COR-L47 (cell line): ENCODE measurements around the gene SCUBE1.

Experiments
- DNase-seq: peaks from one replicate; lab custom pipeline; 2025; lab: John Stamatoyannopoulos, UW

SCUBE1 gene

DNA sequence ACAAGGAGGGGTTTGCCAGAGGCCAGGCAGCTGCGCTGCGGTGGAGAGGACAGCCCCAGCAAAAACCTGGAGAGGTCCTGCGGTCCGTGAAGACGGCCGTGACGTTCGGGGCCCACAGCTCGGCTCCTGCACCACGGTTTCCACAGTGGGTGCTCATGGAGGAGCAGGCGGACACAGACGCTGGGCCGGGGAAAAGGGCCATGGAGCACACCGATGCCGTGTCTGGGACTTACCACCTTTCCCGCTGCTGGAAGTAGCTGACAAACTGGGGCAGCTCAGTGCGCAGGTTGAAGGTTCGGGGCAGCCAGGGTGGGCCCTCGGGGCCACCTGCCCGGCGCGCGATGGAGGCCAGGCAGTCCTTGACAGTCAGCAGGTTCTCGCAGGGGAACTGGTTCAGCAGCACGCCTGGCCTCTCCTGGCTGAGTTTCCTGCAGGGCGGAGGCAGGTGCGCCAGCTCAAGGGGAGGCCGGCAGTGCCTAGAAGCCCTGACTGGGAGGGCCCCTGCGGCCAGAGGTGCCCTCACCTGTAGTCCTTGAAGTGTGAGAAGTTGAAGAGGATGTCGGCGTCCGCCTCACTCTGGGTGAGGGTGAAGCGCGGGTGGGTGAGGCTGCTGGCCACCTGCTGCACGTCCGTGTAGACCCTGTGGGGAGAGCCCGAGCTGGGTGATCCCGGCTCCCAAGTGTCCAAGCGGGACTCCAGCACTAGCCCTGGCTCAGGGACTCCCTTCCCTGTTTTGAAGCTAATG is 169.0 kb downstream of the SCUBE1 start:
- no peak for DNase-seq

DNA sequence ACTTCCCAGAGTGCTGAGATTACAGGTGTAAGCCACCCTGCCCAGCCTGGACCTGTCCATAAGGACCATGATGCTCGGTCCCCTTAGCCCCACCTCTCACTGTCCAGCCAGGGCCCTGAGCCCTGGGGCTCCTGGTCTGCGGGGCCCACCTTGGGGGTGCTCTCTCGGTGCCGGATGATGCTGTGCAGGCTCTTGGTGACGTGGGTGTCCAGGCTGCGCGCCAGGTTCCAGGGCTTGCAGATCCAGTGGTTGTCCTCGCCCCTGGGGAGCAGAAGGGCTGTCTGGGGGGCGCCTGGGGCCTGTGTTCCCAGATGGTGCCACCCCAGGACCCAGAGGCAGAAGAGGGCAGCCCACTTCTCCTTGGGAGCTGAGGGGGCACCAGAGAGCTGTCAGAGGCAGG is 169.6 kb downstream of the SCUBE1 start:
- no peak for DNase-seq

DNA sequence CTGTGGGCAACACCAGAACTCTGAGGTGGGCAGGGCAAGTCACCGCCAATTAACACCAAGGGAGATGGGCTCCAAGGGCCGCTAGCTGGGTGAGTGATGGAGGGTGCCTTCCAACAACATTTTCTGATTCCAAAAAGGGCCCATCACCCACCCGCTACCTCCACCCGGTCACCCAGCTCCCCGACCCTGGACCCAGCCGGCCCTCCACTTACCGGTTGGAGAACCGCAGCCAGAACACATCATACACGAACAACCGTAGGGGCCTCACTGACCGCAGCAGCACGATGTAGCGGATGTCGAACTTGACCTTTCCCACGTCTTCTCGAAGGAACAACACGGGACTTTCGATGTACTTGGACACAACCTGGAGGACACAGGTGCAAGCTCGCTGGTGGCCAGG is 171.0 kb downstream of the SCUBE1 start:
- no peak for DNase-seq

DNA sequence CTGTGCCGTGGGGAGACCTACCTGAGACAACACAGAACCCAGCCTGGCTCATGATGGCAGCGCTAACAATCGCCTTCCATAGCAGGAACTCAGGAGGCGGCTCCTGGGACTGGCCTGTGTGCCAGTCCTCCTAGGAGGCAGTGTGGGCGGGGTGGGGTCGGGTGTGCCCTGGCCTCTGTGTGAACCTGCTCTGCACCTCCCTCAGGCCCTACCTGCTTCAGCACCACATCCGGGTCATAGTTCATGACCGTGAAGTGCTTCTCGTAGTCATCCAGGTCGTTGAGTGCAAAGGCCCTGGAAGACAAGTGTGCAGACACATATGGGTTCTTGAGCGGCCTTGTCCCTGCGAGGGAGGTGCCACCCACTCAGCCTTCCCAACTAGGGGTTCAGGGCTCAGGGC is 171.6 kb downstream of the SCUBE1 start:
- DNase-seq: no peak

DNA sequence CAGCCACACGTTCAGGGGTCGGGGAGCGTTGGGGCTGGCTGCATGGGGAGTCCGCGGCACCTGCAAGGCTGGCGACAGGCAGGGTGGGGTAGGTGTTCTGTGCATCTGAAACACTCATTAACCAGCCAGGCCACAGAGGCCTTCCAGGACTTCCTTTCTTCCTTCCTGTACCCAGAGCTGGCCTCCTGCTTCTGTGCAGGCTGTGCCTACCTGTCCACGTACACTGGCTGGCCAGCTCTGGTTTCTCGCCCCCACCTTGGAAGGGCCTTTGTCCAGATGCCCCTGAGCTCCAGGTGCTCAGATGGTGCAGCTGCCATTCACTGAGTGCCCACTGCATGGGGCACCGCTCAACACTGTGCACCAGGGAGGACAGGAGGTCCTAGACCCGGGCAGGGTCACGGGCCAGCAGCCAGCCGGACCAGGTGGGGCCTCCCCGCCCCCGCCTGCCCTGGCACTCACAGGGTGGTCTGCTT is 172.1 kb downstream of the SCUBE1 start:
- DNase-seq: no peak

DNA sequence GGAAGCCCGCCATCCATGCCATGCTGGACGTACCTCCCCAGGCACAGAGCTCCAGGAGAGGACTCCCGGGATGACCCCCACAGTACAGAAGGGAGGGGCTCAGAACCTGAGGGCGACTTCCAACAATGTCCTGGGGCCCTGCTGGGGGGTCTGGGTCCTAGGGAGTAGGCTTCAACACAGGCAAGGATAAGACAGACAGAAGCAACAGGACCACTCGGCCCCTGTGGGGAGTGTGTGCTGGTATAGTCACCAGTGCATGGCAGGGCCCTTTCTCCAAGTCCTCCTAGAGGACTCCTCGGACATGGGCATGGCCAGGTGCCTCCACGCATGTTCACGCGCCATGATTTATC is 173.1 kb downstream of the SCUBE1 start:
- no peak for DNase-seq

DNA sequence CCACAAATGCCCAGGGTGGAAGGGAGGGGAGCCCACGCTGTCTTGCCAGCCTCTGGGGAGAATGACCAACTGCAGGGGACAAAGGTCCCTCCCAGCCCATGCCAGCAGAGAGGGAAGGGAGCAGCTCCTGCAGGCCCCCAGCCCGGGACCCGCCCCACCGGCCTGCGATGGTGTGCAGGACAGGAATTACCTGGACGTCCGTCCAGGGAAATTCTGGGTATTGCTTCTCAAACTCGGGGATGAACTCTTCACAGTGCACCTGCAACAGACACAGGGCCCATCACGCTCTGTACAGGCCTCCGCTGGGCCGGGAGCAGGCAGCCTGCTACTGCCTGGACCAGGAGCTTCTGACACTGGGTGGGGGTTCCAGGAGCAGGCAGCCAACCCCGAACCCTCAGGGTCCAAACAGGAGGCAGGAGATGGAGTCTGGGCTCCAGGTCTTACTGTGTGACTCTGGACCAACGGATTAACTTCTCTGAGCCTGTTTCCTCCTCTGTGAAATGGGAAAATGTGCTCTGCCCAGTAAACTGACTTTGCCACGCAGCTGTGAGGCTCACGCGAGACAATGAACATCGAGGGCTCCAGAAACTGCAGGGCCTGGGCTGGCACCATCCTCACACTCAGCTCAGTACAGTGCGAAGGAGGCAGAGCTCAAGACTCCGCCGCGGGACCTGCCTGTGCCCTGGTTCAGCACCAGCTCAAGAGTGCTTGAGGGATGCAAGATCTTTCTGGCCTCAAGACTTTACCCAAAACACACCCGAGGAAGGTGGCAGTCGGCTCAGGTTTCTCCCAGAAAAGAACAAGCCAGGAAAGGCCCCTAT is 173.7 kb downstream of the SCUBE1 start:
- no peak for DNase-seq

DNA sequence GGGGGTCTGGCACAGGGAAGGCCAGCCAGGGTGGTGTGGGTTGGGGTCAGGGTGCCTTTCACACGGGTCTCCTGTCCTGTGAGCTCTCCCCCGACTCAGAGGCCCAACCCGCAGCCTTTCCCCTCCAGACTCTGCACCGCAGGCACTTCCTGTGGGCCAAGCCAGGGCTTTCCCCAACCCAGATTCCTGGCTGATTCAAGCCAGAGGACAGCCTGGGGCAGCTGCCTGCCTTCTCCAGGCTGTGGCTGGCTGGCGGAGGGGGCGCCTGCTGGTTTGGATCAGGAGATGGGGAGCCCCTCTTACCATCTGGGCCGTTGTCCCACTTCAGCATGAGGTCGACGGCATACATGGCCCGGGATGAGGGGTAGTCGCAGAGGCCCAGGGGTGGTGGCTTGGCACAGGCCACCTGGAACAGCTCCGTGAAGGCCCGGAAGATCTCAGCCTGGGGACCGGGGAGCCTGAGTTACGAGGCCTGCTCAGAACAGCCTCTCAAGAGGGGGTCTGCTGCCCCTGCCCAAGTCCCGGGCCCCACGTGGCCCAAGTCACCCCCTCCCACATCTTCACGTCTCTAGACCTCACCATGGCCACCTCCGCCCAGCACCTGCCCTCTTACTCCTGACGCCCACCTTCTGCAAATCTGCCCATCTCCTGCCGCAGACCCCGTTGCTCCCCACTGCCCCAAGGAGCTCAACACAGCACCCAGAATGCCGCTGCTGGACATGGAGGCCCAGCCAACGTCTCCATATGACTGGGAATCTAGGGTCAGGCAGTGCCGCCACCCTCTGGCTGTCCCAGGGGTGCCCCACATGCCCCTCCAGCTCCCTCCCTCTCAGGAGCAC is 174.5 kb downstream of the SCUBE1 start:
- DNase-seq: no peak

DNA sequence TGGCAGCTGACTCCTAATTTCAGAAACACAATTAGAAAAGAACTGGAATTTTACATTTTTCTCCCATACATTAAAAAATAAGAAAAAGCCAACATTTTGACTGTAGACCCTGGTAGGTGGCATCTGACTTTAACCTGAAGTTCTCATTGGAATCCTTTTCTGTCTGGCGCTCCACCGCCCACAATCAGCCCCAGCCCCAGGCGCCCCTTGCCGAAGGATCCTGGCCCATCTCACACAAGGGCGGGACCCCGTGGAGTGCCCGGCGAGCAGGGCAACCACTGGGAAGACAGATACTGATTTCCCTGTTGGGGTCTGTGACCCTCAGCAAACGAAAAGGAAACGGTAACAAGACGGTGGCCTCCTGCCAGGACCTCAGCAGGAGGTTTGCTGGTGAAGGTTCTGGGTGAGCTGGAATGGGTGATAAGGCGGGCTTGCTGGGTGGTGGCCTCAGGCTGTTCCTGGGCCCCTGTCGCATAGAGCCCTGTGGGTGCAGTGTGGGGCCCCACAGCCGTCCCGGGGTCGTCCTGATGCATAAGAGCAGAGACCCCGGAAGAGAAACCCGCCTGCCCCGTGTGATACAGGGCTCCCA is 176.1 kb downstream of the SCUBE1 start:
- no peak for DNase-seq

DNA sequence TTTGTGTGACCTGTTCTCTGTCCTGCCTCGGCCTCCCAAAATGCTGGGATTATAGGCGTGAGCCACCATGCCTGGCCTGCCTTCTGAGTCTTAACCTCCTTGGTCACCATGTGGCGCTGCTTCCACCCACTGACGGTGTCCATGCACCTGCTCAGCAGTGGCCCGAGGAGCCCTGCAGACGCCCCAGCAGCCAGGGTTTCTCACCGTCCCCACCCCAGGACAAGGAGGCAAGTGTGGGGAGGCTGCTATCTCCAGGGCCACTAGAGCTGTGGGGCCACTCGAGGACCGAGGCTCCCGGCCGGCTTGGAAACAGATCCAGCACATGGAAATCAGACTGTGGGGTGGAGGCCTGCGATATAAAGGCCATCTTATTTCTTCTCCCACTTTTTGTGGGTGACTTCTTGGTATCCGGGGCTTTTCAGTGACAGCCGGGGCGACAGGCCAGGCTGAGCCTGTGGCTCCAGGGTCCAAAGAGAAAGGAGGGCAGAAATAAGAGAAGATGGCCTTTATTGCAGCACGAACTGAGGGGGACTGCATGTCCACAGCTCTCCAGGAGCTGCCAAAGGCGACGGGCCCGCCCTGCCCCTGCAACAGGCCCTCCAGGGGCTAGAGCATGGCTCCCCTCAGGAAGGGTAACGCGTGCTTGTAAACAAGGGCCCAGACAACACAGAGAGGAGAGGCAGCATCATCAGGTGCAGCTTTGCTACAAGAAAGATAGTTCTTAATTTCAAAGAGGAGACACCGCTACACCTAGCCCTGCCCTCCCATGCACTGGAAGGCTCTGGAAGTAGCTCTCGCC is 176.8 kb downstream of the SCUBE1 start:
- no peak for DNase-seq

DNA sequence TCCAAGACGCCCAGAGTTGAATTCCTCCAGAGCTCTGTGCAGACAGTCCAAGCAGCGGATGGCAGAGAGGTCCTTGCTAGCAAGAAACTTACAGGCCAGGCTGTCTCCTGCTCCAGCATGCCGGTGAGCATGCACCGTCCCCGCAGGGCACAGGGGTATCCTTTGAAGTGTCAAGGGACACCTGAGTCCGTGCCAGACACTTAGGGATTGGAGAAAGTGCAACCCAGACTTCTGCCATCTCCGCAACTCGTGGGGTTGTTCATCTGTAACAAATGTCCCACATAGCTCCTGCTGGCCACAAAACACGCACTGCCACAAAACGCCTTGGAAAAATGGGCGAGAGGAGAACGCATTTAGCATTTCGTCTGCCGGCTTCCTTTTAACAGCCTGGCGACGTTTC is 178.5 kb downstream of the SCUBE1 start:
- DNase-seq: no peak

DNA sequence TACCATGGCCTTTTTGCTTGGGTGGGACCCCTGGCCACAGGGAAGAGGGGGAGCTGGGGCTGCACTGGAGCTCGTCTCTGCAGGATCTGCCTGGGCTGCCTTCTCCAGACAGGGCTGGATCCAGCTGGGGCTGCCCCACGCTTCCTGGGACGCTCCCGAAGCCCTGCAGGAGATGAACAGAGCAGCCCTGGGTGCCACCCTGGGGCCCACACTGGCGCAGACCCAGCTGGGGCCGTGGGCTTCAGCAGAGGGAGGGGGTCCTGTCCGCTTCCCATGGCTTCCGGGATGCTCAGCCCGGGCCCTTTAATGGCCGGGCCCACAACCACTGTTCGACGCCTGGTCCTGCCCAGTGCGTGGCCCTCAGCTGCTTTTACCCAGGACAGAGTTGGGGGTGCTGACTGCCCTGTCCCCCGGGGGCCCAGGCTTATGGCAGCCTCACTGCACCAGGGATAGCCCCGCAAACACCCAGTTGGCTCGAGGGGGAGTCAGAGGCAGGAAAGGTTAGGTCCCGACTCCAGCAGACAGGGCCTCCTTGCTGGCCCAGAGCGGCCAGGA is 179.9 kb downstream of the SCUBE1 start:
- no peak for DNase-seq

DNA sequence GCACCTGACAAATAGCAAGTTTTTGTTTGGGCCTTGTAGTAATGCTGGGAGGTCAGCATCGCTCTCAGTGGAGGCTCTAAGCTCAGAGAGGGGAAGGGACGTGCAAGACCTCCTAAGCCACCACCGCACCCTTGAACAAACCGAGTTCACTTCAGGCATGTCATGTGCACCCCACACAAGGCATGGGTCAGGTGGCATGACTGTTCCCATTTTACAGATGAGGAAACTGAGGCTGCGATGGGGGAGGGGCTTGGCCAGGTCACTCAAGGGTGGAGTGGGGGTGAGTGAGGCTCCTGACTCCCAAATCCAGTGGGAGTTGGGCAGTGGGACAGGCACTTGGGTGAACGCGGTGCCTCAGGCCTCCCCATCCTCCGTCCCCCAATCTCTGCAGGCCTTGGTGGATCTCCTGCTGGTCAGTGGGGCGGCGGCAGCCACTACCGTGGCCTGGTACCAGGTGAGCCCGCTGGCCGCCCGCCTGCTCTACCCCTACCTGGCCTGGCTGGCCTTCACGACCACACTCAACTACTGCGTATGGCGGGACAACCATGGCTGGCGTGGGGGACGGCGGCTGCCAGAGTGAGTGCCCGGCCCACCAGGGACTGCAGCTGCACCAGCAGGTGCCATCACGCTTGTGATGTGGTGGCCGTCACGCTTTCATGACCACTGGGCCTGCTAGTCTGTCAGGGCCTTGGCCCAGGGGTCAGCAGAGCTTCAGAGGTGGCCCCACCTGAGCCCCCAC is 180.6 kb downstream of the SCUBE1 start:
- DNase-seq: no peak

DNA sequence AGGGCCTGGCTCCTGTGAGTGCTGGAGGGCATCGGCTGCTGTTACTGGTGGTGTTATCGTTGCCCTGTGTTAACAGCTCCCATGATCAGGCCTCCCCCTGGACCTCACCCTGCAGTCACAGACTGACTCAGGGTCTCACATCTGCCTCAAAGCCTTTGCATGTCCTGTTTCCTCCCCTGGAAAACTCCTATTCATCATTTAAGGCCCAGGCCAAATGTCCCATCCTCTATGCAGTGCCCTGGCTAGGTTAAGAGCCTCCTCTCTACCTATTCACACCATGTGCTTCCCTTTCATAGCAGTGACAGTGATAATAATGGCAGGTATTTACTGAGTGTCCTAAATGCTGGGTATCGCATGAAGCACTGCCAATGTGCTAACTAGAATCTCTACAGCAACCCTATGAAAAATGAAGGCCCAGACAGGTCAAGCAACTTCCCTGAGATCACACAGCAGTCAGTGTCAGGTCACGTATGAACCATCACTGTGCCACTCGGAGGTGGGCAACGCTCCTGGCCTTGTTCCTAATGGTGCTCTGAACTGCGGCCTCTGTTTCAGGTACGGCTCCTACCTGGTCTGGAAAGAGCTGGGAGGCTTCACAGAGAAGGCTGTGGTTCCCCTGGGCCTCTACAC is 182.6 kb downstream of the SCUBE1 start:
- DNase-seq: no peak

DNA sequence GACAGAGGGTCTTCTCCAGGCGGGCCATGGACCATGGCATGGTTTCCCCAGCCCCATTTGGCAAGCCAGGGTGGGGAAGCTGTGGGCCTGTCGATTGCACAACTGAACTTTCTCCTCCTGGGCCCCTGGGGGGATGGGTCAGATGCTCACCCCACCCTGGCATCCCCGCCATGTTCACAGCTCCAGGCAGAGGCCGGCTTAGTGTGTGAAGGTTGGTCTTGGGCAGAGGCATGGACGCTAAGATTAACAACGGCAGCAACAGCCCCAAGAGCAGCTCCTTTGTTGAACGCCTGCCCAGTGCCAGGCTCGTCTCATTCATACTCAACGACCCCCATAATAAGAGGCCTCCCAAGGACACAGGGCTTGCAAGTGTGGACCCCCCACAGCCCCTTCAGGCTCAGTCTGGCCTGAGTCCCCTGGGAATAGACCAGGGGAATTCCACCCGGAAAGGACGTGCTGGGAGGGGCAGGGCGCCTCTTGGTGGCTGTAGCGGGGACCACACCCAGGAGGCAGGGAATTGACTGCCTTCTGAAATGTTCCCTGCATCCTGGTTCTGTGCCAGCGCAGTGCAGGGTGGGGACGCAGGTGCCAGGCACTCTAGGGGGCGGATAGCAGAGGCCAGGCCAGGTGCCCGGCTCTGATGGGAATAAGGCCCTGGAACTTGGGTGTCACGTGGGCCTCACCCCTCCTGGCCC is 183.5 kb downstream of the SCUBE1 start:
- peak; percentile 16 for DNase-seq

DNA sequence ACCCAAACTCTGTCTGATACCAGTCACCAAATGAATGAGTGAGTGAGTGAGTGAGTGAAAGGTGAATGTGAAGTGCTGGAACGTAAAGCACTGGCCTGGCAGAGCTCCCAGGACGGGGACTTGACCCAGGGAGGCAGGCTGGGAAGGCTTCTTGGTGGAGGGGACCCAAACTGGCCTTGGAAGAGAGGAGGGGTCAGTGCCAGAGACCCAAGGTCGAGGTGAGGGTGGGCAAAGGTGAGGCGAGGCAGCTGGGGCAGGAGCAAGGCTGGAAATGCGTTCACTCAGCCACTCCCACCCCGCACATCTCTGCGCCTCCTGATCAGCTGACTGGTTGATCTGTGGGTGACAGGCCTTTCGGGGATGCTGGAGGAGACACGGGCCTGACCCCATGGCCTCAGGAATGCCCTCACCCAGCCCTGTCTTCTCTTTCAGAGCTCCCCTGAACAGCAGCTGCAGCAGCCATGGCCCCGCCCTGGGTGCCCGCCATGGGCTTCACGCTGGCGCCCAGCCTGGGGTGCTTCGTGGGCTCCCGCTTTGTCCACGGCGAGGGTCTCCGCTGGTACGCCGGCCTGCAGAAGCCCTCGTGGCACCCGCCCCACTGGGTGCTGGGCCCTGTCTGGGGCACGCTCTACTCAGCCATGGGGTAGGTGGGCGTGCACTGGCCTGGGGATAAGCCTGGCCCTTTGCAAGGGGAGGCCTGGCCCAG is 184.2 kb downstream of the SCUBE1 start:
- no peak for DNase-seq

DNA sequence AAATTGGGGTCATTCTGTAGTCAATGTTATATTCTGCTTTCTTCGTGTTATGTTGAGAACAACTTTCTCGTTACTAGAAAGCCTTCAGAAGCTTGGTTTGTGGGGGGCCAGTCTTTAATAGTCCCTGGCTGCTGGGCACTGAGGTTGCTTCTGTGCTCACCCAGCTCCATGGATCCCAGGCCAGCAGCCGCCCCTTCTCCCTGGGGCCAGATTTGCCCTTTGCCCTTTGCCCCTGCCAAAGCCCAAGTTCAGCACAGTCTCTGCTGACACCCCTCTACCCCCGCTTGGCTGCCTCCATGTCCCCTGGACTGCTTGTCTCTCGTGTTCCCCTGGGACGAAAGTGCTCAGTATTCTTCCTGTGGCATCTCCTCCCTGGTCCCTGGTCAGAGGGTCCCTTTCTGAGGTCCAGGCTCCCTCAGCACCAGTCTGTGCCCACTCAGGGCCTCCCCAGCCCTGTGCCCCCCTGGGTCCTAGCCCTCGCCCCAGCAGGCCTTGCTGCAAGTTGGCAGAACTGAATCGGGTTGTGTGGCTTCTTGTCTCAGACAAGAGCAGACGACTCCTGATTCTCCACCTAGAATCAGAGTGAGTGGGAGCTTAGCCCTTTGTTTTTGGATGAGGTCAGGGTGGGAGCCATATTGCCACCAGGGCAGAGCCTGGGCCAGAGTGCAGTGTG is 185.2 kb downstream of the SCUBE1 start:
- no peak for DNase-seq

DNA sequence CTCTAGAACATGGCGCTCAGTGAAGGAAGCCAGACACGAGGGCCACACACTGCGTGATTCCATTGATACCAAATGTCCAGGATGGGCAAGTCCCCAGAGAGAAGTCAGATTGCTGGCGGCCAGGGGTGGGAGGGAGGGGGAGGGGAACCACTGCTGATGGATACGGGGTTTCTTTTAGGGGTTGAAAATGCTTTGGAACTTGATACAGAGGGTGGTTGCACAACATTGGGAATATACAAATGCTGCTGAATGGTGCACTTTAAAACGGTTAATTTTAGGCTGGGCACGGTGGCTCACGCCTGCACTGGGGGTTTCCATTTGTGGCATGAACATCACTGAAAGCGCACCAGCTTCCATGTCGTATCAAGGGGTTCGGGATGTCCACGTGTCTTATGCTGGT is 186.8 kb downstream of the SCUBE1 start:
- DNase-seq: no peak
